Hindlimb muscle (tissue), 1 donor: ENCODE results near the gene FBXO5. TPM values are rescaled to one million over a fixed set of nuclear protein-coding genes. Genes with fewer than 3 reads are reported as not detected.
"Not testable (repeated sequence)": the region's sequence is repeated elsewhere in the genome, so short reads cannot be mapped to it uniquely, and the experiment has no call there.

Source experiments
- DNase-seq: peaks from one replicate; pipeline ENCODE4 v3.0.0-alpha.2; 2013
- polyA plus RNA-seq: library from polyadenylated mRNA; unstranded; fragments of 120-200 nt; gene quantifications from one replicate; pipeline ENCODE4 v1.2.1, GENCODE V29; 2013; ENCODE audit not compliant: insufficient read length

The FBXO5 gene, protein sequence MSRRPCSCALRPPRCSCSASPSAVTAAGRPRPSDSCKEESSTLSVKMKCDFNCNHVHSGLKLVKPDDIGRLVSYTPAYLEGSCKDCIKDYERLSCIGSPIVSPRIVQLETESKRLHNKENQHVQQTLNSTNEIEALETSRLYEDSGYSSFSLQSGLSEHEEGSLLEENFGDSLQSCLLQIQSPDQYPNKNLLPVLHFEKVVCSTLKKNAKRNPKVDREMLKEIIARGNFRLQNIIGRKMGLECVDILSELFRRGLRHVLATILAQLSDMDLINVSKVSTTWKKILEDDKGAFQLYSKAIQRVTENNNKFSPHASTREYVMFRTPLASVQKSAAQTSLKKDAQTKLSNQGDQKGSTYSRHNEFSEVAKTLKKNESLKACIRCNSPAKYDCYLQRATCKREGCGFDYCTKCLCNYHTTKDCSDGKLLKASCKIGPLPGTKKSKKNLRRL
- 11.7 TPM for polyA plus RNA-seq

DNA sequence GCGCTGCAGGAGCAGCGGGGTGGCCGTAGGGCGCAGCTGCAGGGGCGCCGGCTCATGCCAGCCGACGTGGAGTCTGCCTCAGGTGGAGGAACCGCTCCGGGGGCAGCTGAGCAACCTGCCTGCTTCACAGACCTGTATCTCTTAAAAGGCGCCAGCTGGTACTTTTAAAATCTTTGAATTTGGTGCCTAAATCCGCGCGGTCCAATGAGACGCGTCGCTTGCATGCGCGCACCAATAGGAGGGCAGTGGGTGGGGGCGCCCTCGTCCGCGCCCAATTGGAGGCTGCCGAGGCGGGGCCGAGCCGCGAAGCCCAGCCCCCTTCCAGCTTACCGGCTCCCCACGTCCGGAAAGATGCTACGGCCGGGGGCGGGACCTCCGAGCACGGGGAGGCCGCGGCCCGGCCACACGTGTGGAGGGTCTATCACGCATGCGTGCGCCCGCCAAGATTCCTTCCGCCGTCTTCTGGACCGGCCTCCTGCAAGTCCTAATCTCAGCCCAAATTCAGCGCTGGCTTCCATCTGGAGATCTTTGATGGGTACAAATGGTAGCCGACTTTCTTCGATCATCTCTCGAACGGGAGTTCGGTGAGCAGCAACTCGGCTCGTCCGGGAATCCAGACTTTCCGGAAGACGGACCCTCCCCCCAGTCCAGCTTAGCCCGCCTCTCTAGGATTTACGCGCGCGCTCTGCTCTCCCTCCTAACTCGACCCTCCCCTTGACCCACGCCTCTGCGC, at the start of gene FBXO5:
Gene FBXO5, minus strand, starts transcription at position 138 of the 733 bp plus-strand sequence. Its CDS starts 82 bp downstream, at position 56.
- DNase-seq: peak; percentile 98

DNA sequence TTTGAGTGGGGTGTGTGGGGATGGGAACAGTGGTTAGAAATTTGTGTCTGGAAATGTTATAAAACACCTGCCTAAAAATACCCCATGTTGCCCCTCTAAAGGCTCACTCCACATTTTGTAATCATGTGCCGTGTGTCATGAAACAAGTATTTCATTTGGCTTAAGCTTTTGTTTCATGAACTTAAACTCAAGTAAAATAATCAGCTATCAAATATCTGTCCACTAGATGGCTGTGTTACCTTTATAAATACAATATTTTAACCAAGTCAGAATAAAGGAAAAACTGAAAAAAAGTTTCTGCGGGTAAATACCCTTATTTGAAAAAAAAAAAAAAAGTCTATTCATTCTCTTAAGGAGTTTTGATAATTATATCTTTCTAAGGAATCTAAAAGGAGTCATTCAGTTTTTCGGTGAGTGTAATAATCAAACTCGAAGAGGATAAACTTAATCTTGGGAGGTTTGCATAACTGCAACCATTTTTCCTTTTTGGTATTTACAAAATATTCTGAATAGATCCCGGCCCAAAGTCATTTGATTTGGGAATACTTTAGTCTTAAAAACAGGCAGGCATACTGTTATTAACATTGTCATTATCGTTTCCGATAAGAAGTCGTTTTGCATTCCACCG, 49.5 kb upstream of the FBXO5 start:
- peak; percentile 18 for DNase-seq

DNA sequence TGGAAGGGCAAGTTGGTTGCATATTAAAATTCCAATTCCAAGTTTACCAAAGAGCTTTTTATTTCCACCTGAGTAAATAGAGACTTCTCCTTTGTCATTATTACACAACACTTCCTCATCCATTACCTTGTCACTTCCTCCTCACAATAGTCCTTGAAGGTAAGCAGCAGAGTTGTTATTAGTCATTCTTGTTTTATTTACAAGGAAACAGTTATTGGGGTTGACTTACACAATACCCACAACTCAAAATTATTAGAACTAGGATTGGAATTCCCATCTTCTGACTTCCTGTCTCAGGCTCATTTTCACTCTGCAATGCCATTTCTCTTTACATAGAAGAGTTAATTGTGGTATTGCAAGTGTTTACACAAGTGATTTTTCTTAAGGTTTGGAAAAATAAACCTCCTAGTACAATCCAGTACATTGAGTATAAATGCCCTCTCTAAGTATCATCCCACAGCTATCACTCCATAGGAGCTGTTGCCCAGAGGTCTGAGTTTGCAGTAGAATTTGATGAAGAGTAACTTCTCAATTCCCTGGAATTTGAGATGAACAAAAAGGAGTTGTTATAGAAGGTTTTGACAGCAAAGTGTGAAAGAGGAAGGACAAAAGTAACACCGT, 48.6 kb upstream of the FBXO5 start:
- DNase-seq: no peak

DNA sequence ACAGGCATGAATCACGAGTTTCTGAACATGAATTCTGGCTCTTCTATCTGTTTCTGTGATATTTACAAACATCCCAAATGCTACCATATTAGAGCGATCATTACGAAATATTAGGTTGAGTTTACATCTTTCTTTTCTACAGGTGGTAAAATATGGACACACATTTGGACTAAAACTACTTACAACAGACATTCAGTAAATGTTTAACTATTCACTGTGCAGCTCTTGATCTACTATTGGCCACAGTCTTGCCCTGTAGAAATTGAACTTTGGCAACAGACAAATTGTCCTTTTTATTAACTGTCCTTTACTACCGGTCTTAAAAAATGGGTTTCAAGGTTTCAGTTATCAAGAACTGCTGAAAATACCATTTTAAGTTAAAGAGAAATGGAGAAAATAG, 46.1 kb upstream of the FBXO5 start:
- no peak for DNase-seq

DNA sequence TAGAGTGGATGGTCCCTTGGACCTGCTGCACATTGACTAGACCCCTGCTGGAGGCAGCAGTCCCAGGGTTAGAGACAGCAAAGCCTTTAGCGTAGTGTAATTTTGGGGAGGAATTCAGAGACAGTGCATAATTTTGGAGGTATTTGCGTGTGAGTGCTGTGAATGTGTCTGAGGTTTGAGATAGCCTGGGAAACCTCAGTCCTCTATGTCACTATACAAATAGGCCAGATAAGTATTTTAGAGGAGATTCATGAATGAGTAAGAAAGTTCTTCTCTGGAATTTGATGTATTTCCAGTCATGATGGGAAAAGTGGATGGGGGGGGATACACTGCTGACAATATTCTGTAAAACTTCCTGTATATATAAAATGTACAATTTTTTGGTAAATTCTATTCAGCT, 45.4 kb upstream of the FBXO5 start:
- DNase-seq: no peak

DNA sequence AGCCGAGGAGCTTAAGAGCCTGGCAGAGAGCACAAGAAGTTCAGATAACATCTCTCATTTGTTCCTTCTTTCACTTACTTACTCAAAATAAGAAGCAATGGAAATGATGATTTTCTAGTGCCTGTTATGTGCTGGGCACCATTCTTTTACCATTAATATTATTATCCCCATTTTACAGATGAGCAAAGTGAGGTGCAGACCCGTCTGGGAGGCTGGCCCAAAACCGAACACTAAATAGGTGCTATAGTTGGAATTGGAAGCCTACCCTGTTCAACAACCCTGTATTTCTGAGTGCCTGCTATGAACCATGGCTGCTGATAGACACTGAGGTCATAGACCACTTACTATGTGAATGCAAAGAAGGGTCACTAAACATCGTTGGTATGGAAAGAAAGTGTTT, 44.6 kb upstream of the FBXO5 start:
- no peak for DNase-seq

DNA sequence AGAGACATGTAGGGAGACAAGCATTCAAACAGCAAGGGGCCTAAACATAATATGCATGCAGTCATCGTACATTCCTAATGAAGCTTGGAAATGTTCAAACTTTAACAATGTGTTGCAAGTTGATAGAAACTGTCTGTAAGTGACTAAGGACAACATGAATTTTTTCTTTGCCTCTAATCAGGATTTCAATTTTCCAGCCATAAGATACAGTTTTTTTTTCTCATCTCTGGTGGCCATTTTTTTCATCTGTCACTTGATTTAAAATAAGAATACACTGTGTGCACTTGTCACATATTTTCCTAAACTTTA, 41.8 kb upstream of the FBXO5 start:
- DNase-seq: no peak

DNA sequence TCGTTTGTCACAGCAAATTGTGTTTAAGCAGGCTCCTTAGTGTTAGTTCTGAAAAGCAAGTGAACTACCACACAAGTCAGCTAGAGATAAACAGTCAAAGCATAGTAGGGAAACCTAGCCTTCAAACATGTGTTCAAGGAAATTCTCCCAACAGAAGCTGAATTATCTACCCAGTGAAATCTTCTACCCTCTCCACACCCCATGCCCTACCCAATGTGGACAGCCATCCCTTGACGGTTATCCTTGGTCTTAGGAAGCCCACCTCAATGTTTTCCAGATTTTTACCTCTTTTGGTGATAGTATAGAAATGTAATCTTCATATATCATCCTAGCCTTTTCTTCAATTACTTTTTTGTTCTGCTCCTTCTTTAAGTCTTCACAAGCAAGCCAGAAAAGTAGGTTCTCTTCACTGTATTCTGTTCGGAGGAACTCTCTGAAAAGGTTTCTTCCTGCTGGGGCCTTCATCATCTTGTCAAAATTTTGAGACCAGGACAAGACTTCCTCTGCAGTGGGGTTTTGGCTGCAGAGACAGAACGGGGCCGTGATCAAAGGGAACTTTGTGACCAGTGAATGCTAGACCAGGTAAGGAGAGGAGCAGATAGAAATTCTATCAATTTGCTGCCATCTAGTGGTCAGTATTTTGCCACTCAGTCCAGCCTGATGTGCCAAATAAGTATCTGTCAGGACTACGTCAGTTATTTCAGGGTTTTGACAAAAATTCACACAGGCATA, 41.3 kb upstream of the FBXO5 start:
- peak; percentile 26 for DNase-seq

DNA sequence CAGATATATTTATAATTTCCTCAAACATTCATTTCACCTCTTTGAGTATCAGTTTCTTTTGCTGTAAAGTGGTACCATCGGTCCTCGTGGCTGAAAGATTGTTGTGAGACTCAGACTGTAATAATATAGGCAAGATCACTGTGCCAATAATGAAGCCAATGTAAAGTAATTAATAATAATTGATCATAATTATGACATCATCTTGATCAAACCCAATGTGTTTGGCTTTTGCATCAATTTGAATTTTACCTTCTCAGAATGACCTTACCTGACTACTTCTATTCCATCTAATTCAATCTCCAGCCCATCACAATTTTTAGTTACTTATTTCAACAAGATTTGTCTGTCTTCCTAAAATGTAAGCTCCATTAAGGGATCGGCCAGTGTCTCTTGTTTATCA, 35.5 kb upstream of the FBXO5 start:
- DNase-seq: no peak

DNA sequence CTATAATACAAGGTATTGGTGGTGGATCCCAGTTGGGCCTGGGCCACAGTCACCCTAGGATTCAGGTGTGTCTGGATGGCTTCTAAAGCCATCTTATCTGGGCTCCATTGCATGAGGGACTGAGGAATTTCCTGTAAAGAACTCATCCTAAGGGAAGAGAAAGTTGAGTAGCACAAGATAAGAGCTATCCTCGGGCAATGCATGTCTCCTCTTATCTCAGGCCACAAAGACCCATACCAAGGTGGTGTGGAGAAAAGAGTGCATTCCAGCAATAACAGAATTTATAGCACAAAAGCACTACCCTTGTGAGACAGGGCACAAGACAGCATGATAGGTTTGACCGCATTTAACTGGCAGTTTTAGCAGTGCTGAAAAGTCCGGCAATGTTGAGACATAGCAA, 34.0 kb upstream of the FBXO5 start:
- DNase-seq: no peak

DNA sequence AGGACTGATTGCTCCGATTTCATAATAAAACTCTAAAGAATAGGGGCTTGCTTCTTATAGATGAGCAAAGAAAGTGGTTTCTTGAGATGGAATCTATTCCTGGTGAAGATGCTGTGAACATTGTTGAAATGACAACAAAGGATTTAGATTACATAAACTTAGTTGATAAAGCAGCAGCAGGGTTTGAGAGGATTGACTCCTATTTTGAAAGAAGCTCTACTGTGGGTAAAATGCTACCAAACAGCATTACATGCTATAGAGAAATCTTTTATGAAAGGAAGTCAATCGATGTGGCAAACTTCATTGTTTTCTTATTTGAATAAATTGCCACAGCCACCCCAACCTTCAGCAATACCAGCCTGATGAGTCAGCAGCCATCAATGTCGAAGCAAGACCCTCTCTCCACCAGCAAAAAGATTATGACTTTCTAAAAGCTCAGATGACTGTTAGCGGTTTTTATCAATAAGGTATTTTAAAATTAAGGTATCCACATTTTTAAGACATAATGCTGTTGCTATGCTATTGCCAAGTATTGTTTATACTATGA, 32.3 kb upstream of the FBXO5 start:
- no peak for DNase-seq

DNA sequence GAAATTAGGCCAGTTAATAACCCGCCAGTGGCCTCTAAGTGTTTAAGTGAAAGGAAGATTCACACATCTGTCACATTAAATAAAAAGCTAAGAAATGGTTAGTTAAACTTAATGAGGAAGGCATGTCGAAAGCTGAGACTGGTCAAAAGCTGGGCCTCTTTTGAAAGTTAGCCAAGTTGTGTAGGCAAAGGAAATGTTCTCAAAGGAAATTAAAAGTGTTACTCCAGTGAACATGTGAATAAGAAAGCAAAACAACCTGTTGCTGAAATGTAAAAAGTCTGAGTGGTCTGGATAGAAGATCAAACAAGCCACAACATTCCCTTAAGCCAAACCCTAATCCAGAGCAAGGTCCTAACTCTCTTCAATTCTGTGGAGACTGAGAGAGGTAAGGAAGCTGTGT, 30.6 kb upstream of the FBXO5 start:
- DNase-seq: no peak

DNA sequence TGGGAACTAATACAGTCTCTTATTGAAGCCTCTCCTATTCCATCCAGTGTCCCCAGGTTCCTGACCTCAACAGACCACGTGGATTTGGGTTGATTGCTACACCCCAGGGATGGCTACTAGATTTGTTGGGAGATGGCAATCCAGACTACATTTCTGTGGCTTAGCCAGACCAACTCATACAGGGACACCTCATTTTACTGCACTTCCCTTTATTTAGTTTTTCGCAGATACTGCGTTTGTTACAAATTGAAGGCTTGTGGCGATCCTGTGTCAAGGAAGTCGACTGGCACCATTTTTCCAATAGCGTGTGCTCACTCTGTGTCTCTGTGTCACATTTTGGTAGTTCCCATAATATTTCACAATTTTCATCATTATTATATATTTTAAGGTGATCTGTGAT, 30.0 kb upstream of the FBXO5 start:
- DNase-seq: no peak

DNA sequence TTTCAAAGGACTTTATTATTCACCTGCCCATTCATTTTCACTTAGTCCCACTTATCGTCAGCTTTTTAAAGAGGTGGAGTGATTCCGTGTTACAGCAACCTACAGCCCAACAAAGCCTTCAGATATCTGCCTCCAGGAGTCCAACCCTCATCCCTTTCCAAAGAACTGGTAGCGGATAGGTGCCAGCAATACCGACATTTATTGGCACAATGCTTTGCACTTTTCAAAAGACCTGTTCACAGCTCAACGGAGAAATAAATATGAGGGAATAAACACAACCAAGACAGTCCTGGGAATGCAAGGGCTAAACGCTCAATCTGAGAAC, 20.5 kb upstream of the FBXO5 start:
- no peak for DNase-seq

DNA sequence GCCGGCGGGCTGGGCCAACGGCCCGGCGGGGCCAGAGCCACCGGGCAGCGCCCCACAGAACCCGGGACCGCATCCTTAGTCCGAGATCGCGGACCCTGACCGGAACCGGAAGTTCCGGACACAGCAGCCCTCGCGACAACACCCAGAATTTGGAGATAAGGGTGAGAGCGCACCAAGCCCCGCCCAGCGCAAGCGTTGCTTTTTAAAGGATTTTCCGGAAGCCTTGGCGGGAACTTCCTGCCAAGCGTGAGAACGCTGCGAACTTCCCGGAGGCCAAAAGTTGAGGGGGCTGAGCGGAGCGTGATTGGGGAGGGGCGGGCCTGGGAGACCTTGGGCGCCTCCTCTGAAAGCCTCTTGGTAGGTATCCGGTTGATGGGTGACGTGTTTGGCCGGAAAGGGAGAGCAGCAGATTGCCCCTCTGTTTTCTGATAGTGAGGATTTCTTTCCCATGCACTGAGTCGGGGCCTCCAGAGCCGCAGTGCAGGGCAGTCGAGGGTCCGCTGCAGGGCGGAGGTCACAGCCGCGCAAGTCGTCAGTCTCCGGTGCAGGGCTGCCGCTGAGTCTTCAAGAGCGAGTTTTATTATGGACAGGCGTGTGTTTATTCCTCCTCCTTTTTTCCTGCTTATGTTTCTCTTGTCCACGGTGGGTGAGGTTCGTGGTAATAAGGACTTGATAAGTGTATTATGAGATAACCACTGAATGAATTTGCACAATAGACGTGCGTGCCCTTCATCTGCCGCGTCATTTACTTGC, 19.9 kb upstream of the FBXO5 start, which contains the start of gene MTRF1L:
Gene MTRF1L, minus strand, starts transcription at position 97 of the 753 bp plus-strand sequence. Its CDS starts 24 bp downstream, at position 73.
- peak; percentile 95 for DNase-seq

DNA sequence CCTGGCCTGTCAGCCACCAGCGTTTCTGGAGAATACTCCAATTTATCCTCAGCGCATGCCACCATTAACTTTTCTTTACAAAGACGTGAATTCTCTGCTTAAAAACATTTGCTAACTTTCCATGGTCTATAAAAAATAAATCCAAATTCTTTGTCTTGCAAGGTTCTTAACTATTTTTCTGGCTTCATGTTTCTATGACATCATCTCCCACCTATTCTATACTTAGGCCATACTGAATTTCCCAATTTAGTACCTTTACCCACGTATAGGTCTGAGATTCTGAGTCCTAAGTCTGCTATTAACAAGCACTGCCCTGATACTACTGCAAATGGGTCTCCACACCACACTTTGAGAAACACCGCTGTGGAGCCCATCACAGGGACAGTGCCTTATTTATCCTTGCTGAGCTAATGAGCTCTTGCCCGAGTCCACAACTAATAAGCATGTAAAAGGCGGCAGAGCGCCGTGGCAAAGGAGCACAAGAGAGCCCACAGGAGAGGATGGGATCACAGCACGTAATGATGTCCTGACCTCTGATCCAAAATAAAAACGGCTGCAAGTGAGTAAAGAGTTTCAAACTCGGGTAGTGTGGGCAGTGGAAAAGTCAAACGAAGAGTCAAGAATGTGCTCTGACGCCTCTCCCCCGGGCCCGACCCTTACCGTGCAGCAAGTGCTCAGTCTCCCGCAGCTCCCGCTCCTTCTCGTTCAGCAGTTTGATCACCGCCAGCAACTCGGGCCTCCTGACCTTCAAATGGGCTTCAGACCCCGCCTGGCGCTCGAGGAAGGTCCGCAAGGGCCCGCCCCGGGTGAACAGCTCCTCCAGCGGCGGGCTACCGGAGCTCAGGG, 19.1 kb upstream of the FBXO5 start:
- peak; percentile 23 for DNase-seq

DNA sequence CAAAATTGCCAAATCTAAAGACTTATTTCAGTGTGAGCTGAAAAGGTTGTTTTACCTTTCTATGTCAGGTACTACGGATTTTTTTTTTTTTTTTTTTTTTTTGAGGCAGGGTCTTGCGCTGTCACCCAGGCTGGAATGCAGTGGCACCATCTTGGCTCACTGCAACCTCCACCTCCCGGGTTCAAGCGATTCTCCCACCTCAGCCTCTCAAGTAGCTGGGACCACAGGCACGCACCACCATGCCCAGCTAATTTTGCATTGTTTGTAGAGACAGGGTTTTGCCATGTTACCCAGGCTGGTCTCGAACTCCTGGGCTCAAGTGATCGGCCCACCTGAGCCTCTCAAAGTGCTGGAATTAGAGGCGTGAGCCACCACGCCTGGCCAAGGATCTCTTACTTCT, 17.9 kb upstream of the FBXO5 start:
- not testable (repeated sequence) for DNase-seq

DNA sequence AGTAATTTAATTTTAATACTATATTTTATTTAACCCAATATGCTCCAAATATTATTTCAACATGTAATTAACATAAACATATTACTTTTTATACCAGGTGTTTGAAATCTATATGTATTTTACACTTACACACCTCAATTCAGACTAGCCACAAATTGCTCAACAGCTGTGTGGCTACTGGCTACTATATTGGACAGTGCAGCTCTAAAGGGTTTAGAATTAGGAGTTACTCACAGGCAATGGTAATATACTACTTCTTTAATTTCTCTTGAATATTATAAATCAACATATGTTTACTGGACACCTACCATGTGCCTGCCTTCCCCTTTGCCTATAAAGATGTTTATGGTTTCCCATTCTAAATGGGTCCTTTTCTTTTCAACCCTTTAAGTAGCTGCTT, 17.4 kb upstream of the FBXO5 start:
- DNase-seq: no peak

DNA sequence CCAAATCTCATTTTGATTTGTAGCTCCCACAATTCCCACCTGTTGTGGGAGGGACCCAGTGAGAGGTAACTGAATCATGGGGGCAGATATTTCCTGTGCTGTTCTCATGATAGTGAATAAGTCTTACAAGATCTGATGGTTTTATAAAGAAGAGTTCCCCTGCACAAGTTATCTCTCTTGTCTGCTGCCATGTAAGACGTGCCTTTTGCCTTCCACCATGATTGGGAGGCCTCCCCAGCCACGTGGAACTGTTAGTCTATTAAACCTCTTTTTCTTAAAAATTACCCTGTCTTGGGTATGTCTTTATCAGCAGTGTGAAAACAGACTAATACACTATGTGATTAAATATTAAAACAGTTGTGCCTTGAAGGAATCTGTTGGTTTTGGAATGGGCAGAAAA, 16.7 kb upstream of the FBXO5 start:
- DNase-seq: not testable (repeated sequence)

DNA sequence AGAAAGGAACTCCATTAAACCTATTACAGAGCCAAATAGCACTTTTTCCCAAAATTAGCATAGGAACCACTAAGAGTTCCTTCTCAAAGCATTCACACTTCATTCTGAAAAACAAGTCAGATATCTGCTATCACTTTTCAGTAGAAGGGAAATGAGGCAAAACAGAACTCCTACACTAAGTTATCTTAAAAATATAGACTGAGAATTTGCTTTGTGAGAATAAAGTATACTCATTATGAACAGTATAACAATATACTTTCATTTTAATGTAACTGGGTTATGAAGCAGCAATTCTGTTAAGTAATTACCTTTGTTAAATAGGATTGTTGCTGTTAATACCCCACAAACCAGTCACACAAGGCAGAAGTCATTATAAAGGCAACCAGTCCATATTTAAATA, 11.0 kb upstream of the FBXO5 start:
- DNase-seq: no peak
